Stimulated activated CD4-positive, alpha-beta T cell treated with anti-CD3 and anti-CD28 coated beads, Interleukin-12 subunit alpha, Interleukin-12 subunit beta, amount 100 ng/mL, for 24 hours (primary cell): ENCODE data around the gene NUDT1.
A peak's percentile ranks its signal among the peaks of the same experiment; 100 is the strongest.

Source experiments
- DNase-seq, 2 experiments: peaks; one replicate each; pipeline ENCODE4 v3.0.0-alpha.2; 2020; ENCODE audit warnings: low read depth in 2 of 2

The NUDT1 gene

GRCh38 chr7:2299131-2299829 is 57.3 kb downstream of the NUDT1 start:
- peak in 1 of 2 experiments; percentile 27 for DNase-seq

DNA sequence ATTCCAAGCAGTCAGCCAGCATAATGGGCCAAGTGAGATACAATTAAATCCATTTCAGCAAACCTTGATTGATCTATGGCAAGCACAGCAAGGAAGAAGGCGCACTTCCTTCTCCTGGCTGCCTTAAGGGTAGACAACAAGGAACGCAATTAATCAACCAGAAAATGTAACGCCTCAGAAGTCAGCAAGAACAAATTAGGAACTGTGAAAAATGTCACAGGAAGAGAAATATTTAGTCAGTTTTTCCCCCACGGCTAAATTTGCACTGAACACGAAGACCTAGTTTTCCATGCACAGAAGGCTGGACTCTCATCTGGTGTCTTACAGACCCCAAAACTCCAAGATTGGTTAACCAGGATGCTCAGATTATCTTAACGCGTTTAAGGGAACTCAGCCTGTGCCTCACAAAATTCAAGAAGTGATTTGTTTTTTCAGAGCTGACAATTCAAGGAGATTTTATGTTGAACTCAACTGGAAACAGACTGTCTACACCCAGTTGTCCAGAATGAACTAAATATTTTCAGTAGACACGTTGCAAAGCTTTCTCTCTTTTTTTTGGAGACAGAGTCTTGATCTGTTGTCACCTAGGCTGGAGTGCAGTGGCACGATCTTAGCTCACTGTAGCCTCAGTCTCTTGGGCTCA is 58.0 kb downstream of the NUDT1 start:
- DNase-seq: no peak
